Stimulated activated CD4-positive, alpha-beta T cell treated with anti-CD3 and anti-CD28 coated beads, TNF-alpha, amount 100 ng/mL, for 48 hours (primary cell): ENCODE data around the gene ME2.
"Not testable (repeated sequence)": the region's sequence is repeated elsewhere in the genome, so short reads cannot be mapped to it uniquely, and the experiment has no call there.

Source experiments
- DNase-seq, 3 donors: peaks; one replicate each; pipeline ENCODE4 v3.0.0-alpha.2; 2020; ENCODE audit warnings: low read depth in 3 of 3

ME2 gene

DNA sequence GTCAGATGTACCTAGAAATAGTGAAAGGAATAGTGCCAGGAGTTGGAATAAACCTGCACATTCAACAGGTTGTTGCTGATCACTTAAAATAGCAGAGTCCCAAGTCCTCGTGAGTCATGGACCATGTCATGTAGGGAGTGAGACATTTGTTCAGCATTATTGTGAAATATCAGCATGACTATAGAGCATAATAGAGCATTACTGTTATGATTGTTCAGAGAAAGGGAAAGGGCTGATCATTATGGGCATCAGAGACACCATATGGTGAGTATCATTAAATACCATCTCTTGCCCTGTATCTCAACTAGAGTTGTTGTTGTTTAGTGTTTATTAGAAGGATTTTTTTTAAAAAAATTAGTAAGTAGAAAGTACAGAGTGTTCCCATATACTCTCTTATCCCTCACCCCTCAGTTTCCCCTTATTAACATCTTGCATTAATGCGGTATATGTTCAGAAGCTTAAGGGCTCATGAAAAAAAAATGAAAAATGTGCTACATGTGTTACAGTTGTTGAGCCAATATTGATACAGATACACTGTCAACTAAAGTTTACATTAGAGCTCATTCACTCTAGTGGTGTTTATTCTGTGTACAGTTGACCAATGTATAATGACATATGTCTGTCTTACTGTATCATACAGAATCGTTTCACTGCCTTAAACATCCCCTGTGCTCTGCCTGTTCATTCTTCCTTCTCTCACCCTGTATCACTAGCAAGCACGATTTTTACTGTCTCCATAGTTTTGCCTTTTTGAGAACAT, 94.6 kb downstream of the ME2 start:
- DNase-seq = no peak

DNA sequence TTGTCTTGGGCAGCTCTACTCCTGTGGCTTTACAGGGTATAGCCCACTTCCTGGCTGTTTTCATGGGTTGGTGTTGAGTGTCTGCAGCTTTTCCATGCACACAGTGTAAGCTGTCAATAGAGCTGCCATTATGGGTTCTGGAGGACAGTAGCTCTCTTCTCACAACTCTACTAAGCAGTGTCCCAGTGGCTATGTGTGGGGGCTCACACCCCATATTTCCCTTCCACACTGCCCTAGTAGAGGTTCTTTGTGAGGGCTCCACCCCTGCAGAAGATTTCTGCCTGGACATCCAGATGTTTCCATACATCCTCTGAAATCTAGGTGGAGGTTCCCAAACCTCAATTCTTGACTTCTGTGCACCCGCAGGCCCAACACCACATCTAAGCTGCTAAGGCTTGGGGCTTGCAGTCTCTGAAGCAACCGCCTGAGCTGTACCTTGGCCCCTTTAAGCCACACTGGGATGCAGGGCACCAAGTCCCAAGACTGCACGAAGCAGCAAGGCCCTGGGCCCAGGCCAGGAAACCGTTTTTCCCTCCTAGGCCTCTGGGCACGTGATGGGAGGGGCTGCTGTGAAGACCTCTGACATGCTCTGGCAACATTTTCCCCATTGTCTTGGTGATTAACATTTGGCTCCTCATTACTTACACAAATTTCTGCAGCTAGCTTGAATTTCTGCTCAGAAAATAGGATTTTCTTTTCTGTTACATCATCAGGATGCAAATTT, 98.3 kb downstream of the ME2 start:
- DNase-seq = no peak

DNA sequence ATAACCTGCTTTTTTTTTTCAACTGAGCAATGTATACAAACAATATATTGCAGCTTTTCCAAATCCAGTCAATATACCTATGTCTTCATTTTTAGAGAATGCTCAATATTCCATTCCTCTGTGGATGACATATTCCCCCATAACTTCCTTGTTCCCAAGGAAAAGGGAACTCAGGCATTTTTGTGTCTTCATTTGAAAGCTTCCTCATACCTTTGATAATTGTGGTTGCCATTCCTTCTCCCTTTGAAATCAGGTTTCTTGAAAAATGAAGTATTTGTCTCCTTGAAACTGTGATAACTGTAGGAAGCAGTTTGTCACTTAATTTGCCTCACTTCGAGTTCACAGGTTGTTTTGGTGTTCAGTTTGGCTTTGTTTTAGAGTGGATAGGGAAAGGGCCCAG, 102.5 kb downstream of the ME2 start:
- DNase-seq = no peak

DNA sequence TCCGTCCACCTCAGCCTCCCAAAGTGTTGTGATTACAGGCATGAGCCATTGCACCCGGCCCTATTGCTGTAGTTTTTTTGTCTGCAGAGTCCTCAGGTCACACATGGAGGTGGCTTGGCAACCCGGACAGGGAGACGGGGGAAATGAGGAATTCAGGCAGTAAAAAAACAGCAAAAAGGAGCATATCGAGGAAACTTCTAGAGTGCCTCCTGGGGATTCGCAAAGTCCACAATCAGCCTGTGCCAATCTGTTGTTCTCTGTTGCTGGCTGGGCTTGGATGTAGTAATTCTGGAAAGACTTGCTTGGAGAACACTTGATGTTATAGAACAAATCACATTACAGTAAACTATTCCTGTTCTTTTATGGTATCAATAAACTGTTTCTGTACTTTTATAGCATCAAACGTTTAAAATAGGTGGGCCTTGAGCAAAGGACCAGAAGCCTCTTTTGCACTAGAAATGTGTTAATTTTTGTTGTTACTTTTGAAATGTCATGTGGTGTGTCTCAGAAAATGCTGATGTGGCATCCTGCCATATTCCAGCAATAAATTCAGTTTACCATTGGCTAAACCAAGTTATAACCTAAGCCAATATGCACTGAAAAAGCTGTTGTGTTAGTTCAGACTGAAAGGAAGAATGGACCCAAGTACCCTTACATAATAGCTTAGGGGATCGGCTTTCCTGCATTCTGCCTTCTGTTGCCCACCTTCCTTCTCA, 103.3 kb downstream of the ME2 start:
- no peak for DNase-seq

DNA sequence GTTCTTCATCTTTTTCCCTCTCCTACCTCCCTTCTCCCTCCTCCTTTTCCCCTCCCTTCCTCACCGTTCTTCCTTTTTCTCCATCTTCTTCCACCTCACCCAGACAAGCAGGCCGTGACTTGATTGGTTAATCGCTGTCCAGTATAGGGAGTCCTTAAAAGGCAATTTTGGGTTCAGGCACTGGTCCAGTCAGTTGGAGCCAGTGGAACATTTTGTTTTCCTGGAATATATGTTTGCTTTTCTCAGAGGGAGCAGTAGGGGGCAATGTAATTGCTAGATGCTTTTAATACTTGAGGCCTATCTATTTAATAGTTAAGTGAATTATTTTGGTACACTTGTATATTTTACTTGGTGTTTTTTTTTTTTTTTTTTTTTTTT, 103.9 kb downstream of the ME2 start:
- no peak for DNase-seq

DNA sequence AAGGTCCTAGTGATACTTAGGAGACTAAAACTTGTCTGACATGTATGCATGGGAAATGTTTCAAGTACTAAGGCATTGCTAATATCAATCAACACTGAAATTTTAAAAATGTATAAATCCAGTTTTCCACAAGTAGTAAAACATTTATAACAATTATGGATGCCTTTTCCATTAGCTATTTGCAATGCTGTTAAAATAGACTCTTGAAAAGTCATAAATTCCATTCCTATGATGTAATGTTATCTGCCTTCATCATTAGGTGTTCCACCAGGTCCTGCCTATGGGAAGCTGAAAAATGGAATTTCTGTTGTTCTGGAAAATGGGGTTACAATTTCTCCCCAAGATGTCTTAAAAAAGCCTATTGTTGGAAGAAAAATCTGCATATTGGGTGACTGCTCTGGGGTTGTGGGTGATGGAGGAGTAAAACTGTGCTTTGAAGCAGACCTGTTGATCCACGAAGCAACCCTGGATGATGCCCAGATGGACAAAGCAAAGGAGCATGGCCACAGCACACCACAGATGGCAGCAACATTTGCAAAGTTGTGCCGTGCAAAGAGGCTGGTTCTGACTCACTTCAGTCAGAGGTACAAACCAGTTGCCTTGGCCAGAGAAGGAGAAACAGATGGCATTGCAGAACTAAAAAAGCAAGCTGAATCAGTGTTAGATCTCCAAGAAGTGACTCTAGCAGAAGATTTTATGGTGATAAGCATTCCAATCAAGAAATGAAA, 107.6 kb downstream of the ME2 start:
- no peak for DNase-seq

DNA sequence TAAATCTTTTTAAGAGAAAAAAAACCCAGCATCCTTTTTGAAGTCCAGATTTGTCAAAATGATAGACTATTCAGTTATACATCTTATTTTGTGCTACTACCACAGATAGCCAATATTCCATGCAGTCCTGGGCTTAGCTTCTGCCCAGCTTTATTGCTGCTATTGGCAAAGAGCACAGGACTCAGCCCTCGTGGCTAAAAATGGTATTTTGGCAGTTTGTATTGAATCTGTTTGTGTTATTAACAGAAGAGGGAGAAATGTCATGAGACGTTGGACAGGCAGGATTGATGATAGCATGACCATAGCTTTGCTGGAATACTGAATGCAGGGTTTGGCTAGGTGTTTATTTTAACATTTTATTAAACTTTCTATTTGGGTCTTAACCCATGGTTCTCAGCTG, 108.3 kb downstream of the ME2 start:
- no peak for DNase-seq

DNA sequence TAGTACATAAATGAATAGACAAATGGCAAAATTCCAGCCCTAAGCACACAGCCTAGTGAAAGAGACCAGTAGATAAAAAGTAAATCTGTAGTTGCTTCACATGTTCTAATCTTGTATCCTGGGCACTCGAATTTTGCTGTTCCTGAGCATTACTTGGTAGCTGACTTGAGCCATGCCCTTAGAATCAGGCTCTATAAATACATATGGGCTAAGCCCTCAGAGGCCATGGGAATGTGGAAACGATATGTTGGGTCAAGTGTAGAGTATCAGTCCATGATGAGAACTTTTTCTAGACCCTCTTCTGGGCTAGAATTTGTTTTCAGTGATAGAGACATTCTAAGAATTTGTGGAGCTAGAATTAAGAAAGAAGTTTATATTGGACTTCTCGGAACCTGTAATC, 110.8 kb downstream of the ME2 start:
- no peak for DNase-seq

DNA sequence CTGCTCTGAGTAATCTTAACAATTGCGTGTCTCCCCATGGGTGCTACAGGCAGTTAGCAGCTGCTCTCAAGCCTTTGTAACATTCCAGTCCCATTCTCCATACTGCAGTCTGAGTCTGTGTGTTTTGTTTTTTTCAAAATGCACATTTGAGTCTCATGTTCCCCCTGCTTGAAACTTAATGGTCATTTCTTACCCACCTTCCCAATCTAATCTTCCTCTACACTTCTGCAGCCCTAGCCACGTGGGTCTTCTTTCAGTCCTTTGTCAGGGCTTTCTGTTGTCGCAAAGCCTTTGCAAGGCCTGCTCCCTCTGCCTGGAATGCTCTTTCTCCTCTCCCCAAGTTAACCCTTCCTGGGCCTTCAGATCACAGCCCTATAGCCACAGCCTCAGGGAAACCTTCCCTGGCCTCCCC, 113.4 kb downstream of the ME2 start:
- DNase-seq = no peak

DNA sequence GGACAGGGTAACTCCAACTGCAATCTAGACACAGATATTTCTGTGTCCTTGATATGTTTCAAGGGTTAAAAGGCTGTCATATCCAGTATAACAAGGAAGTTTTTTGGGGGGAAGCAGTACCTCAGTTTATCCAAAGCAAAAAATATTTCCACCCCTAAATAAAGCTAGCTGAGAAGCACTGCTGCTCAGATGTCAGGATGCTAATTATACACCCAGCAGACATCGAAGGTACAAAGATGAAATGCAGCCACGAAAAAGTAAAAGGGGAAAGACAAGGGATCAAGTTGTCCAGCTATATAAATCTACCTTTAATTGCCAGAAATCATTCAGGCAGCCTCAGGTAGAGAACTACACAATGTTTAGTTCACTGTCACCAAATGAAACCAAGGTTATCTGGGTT, 115.1 kb downstream of the ME2 start:
- DNase-seq = no peak

DNA sequence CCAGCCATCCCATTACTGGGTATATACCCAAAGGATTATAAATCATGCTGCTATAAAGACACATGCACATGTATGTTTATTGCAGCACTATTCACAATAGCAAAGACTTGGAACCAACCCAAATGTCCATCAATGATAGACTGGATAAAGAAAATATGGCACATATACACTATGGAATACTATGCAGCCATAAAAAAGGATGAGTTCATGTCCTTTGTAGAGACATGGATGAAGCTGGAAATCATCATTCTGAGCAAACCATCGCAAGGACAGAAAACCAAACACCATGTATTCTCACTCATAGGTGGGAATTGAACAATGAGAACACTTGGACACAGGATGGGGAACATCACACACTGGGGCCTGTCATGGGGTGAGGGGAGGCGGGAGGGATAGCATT, 124.3 kb downstream of the ME2 start:
- not testable (repeated sequence) for DNase-seq
